Endothelial cell of umbilical vein (primary cell): ENCODE data around the gene TWIST1.

ENCODE experiments used
- MAX ChIP-seq: IDR thresholded peaks from 2 replicates; pipeline ENCODE4 v1.6.1; 2011; ENCODE audit not compliant: insufficient read depth, insufficient read length
- POLR2A ChIP-seq: IDR thresholded peaks from 2 replicates; pipeline ENCODE4 v1.6.1; 2012; ENCODE audit warnings: low read depth, mild to moderate bottlenecking, control low read depth, low read length
- TF ChIP-seq, protein P1 (sequence below), 2 donors: IDR thresholded peaks; 1 replicate in 1 of 2; 2 replicates in 1 of 2; pipeline ENCODE4 v1.5.1; 2011; ENCODE audit warnings: low read length in 2 of 2, mild to moderate bottlenecking in 2 of 2, moderate library complexity in 2 of 2, control low read depth in 1 of 2, inconsistent platforms in 1 of 2, low read depth in 1 of 2; ENCODE audit not compliant: insufficient read depth in 1 of 2; ENCODE audit errors: extremely low read depth in 1 of 2

- TF ChIP-seq, protein P1, sequence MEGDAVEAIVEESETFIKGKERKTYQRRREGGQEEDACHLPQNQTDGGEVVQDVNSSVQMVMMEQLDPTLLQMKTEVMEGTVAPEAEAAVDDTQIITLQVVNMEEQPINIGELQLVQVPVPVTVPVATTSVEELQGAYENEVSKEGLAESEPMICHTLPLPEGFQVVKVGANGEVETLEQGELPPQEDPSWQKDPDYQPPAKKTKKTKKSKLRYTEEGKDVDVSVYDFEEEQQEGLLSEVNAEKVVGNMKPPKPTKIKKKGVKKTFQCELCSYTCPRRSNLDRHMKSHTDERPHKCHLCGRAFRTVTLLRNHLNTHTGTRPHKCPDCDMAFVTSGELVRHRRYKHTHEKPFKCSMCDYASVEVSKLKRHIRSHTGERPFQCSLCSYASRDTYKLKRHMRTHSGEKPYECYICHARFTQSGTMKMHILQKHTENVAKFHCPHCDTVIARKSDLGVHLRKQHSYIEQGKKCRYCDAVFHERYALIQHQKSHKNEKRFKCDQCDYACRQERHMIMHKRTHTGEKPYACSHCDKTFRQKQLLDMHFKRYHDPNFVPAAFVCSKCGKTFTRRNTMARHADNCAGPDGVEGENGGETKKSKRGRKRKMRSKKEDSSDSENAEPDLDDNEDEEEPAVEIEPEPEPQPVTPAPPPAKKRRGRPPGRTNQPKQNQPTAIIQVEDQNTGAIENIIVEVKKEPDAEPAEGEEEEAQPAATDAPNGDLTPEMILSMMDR (IDR thresholded peaks at IDR 0.05; ENCODE audit: extremely low read depth in 1 of 2, insufficient read depth in 1 of 2, low read depth in 1 of 2, low read length in 2 of 2): no peak
- TF ChIP-seq POLR2A: no peak
- no peak for TF ChIP-seq MAX
Observed at GRCh38 chr7:19099924-19100323, 17.5 kb downstream of the TWIST1 start.
